ENCODE data around the gene NKD1.

The NKD1 gene

DNA sequence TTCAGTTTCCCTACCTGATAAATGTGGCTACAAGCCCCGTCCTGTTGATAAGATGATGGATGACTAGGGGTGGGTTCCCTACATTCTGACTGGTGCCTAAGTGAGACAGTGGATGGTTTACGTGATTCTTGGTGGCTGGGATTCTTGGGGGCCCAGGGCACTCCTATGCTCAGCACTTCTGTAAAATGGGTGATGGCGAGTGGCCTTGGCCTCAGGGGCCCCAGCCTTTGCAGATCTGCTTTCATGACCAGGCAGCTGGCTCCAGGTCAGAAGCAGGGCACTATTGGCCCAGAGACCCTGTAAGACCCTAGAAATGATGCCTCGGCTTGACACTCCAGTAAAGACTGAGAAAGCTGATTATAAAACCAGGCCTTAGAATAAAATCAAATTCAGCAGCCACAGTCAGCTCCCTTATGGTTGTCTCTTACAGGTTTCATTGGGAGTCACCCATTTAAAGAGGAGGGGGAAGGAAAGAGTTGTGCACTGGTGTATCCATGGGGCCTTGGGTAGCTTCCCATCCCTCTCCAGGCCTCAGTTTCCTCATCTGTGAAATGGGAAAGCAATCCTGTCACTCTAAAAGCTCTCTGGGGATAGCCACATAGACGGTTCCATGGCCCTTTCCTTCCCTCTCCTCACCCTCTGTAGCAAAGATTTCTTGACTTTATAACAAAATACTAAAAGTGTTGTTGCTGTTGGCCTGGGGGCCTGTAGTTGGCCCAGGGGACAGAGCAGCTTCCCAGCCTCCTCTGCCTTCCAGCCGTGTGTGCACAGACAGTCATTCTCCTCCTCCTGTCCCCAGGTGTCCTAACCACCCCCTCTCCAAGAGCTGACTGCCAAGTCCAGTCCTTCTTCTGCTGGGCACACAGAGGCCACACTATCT lies 131.7 kb downstream of the NKD1 start:
- no peak for DNase-seq

DNA sequence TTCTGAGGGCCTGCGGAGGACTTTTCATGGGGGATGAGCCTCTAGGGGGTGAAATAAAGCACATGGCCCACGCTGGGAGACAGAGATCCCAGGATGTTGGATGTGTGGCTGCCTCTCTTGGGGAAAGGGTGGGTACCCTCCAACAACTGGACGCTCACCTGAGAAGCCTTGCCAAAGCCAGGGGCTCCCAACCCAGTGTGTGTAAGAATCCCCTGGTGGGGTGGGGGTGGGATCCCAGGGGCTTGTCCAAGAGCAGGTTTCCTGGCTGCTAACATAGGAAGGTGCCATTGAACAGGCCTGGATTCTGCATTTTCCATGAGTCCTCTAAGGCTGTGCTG lies 132.3 kb downstream of the NKD1 start:
- no peak for DNase-seq

DNA sequence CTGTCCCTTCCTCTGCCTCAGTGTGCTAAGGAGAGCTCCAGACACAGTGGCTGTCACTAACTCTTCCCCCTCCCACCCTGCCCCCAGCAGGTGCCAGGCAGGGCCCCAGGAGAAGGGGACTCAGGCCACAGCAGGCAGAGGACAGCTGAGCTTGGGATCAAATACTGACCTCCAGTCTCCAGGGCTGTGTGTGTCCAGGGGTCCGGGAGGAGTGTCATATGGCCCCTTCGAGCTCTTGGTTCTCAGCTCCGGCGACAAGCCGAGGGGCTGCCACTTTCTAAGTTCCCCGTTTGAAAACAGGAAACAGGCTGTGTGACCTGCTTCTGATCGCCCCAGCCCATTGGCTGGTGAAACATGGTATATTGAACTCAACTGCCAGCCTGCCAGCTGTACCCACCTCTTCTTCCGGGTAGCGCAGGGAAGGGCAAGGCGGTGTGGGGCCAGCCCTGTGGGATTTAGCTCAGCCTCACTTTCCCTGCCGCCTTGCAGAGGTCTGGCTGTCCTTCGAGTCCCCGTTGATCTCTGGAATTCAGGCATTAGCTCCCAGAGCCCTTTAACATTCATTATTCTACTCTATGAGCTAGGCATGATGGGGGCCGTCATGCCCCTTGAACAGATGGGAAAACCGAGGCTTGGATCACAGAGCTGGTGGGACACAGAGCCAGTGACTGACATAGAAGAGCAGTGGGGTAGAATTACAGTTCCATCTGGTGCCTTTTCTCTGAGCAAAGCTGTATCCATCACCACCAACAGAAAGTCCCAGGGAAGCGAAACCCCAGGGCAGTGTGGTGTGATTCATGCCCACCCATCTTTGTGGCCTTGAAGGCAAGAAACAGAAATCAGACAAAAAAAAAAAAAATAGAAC lies 133.1 kb downstream of the NKD1 start, which contains the start of gene SNX20:
Gene SNX20, minus strand, starts transcription at position 292 of the 865 bp plus-strand sequence. CDS start 3,786 bp downstream, outside the sequence.
- no peak for DNase-seq

DNA sequence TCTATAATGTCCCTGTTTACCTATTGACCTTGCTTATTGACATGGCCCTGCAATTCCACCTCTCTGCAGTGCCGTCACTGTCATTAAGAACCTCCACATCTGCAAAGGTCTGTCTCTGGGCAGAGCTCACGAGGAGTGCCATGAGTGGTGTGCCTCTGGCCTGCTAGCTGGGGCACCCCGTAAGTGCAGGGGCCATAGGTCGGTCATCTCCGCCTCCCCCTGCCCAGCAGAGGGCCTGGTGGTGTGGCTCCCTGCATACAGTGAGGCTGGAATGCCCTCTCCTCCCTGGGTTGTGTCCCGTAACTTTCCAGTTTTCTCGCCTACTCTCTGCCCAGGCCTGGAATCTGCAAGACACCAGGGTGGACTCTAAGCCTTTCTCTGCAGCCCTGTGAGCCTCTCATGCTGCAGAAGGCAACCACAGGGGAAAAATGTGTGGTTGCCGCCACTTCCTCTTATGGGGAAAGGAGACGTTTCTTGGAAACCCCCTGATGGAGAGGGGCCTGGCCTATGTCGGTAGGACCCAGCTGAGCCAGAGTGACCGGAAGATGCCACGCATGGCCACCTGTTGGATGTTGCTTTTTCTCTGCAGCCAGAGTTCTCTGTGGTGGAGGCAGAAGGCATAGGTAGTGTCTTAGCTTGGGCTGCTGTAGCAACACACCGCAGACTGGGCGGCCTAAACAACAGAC lies 135.6 kb downstream of the NKD1 start:
- DNase-seq: no peak

GRCh38 chr16:50684823-50685461 lies 136.7 kb downstream of the NKD1 start:
- no peak for DNase-seq

- no peak for DNase-seq
These were observed 137.4 kb downstream of the NKD1 start for GRCh38 chr16:50685462-50686063.

DNA sequence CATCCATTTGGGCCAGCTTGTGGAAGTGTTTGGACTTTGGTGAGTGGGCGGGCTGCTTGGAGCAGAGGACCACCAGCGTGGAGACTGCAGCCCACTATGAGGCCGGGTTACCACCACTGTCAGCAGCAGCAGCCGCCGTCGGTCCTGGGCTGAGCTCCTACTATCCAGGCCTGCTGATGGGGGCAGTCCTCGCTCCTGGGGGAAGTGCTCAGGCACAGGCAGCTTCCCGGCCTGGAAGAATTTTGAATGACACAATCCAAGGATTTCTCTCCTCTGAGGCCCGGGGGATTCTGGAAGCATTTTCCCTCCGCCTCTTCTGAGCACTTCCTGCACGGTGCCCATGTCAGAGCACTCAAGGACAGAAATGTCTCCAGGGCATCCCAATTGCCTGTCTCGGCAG lies 139.9 kb downstream of the NKD1 start:
- no peak for DNase-seq

- no peak for DNase-seq
These were observed 140.7 kb downstream of the NKD1 start for GRCh38 chr16:50688867-50689266.

DNA sequence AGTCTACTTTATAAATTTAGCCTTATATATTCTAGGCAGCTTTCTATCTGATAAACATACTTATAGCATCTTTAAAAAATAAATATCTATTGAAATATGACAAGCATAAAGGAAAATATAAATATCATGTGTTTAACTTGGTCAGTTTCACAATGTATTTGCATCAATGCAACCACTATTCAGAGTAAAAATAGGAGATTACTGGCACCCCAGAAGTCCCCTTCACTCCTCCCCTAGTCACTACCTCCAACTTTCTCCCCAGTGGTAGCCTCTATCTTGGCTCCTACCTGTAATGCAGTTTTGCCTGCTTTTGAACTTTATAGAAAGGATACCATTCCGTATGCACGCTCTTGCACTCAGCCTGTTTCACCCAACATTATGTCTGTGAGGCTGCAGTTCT lies 142.0 kb downstream of the NKD1 start:
- no peak for DNase-seq

DNA sequence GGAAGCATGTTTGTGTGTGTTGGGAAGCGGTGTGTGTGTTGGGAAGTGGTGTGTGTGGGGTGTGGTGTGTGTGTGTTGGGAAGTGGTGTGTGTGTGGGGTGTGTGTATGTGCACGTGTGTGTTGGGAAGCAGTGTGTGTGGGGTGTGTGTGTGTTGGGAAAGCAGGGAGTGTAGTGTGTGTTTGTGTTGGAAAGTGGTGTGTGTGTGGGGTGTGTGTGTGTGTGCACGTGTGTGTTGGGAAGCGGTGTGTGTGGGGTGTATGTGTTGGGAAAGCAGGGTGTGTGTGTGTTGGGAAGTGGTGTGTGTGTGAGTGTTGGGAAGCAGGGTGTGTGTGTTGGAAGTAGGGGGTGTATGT lies 144.4 kb downstream of the NKD1 start:
- no peak for DNase-seq

GRCh38 chr16:50692999-50693781 lies 145.0 kb downstream of the NKD1 start, which contains the start of gene NOD2:
Gene NOD2 (plus strand): TSS chr16:50693606. CDS start chr16:50699496, 5,890 bp downstream.
- no peak for DNase-seq

- DNase-seq: no peak
These were observed 146.0 kb downstream of the NKD1 start for GRCh38 chr16:50694206-50694605.

GRCh38 chr16:50695017-50696000 lies 147.1 kb downstream of the NKD1 start:
- no peak for DNase-seq

- DNase-seq: no peak
These were observed 147.9 kb downstream of the NKD1 start for GRCh38 chr16:50696126-50696525.

- no peak for DNase-seq
These were observed 148.6 kb downstream of the NKD1 start for GRCh38 chr16:50696575-50697420.

- DNase-seq: no peak
These were observed 149.2 kb downstream of the NKD1 start for GRCh38 chr16:50697421-50697715.

DNA sequence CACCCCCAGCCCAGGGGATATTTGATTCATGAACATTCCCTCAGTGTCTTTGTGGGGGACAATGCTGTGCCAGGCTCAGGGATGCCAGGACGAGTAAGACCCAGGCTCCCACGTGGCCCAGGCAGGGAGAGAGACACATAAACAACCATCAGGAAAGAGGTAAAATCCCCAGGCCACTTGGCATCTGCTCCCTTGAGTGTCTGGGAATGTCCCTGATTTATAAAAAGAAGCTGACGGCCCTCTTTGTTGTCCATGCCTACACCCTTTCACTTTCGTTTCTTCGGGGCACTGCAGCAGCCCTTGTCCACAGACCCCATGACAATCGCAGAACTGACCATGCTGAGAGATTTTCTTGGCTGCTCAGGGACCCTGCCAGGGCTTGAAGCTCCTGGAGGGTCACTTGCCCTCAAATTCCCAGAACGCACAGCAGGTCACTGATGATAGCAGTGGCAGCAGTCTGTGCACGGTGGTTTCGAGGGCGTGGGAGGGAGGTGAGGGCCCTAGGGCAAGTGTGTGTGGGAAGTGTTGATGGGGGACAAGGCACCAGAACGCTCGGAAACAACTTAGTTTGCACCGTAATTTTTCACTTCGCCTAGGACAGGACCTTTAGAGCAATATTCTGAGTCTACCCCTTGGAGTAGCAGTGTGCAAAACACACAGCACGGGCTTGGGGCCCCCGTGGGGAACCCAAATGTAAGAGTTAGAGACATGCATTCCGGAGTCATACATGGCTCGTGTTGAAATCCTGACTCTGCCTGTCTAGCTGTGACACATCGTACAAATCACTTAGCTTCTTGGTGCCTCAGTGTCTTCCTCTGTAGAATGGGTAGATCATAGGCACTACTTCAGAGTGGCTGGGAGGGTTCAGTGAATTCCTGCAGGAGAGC lies 149.9 kb downstream of the NKD1 start:
- DNase-seq: no peak

Data from SW 1271 (cell line).